Uterus (tissue), 4 donors: ENCODE data around the gene UNC13D. TPM values are rescaled to one million over a fixed set of nuclear protein-coding genes. Genes with fewer than 3 reads are reported as not detected.

Source experiments
- DNase-seq, 2 donors: peaks; one replicate each; pipeline ENCODE4 v3.0.0-alpha.2; 2019 to 2020
- H3K27ac ChIP-seq, 2 donors: fragments of 200-600 bp; sonication (generic); 1 replicate in 1 of 2; 2 replicates in 1 of 2; pipeline ENCODE4 v1.5.1; 2016 to 2018
- H3K27me3 ChIP-seq, 2 donors: fragments of 200-600 bp; sonication (generic); one replicate each; pipeline ENCODE4 v1.5.1; 2018 to 2019; ENCODE audit warnings: control low read depth in 1 of 2
- H3K36me3 ChIP-seq, 2 donors: fragments of 200-600 bp; sonication (generic); one replicate each; pipeline ENCODE4 v1.5.1; 2019; ENCODE audit warnings: control low read depth in 1 of 2
- H3K4me1 ChIP-seq, 2 donors: fragments of 200-600 bp; sonication (generic); one replicate each; pipeline ENCODE4 v1.5.1; 2018 to 2019; ENCODE audit warnings: control low read depth in 1 of 2
- H3K4me3 ChIP-seq, 2 donors: fragments of 200-600 bp; sonication (generic); 1 replicate in 1 of 2; 2 replicates in 1 of 2; pipeline ENCODE4 v1.5.1; 2018 to 2019; ENCODE audit warnings: mild to moderate bottlenecking in 1 of 2
- H3K9me3 ChIP-seq, 2 donors: fragments of 200-600 bp; sonication (generic); one replicate each; pipeline ENCODE4 v1.5.1; 2019; ENCODE audit warnings: control low read depth in 1 of 2
- CTCF ChIP-seq, 4 experiments: fragments of 200-600 bp in 2 of 4; fragments of 450-650 bp in 2 of 4; sonication (generic) in 2 of 4; IDR thresholded peaks; one replicate each; pipeline ENCODE4 v1.5.1; 2016 to 2019; ENCODE audit warnings: antibody characterized with exemption in 4 of 4, mild to moderate bottlenecking in 2 of 4, moderate library complexity in 1 of 4
- POLR2A ChIP-seq, 2 donors: fragments of 450-650 bp; IDR thresholded peaks; one replicate each; pipeline ENCODE4 v1.6.1; 2016; ENCODE audit warnings: antibody characterized with exemption in 2 of 2, mild to moderate bottlenecking in 1 of 2, moderate library complexity in 1 of 2
- intact Hi-C: fragments of 100-400 bp; cut with DNase I; formaldehyde crosslinking; loops from one replicate; pipeline ENCODE4 v1.15.1; 2023; ENCODE audit warnings: low total_unique reads
- total RNA-seq, 4 donors: library from RNA; depleted of rRNA in 3 of 4; stranded (reverse); fragments of >200 nt in 3 of 4; gene quantifications; one replicate each; pipeline versions ENCODE4 v1.1.0 to v1.2.4, GENCODE V29; 2014 to 2023
- donor health status: DM: yes; HTN: yes; CAD: no.

Gene UNC13D
- total RNA-seq, 4 donors from 2014 or later = 1.2 to 32.7 (median 11.8) TPM

- Histone ChIP-seq H3K27ac (no peak overlapping the region), H3K27me3 (no peaks in the 10 kb centered on the region), H3K4me1 (peaks cover 4 to 14% of the 10 kb centered on the region in 2 donors), H3K9me3 (no peaks in the 10 kb centered on the region), H3K4me3 (no peak overlapping the region), H3K36me3 (no peaks in the 10 kb centered on the region)
- TF ChIP-seq CTCF (IDR thresholded peaks at IDR 0.05) (no peak), POLR2A (IDR thresholded peaks at IDR 0.05) (no peak)
- no peak for DNase-seq
- intact Hi-C loops = loop anchor here (10.0 kb wide), 1 partner anchor 52 kb away; the partner anchor contains the start of gene TRIM65
Observed at GRCh38 chr17:75842411-75842810, 1.8 kb downstream of the UNC13D start.

GRCh38 chr17:75840799-75841164 lies 3.4 kb downstream of the UNC13D start:
- no peaks in the 10 kb centered on the region for H3K9me3 ChIP-seq
- TF ChIP-seq POLR2A (IDR thresholded peaks at IDR 0.05) (no peak), CTCF (IDR thresholded peaks at IDR 0.05) (no peak)
- DNase-seq = no peak
- H3K4me3 ChIP-seq = no peak overlapping the region
- intact Hi-C loops = loop anchor here (10.0 kb wide), 1 partner anchor 54 kb away; the partner anchor contains the start of gene TRIM65
- H3K36me3 ChIP-seq = no peaks in the 10 kb centered on the region
- peaks cover 4 to 5% of the 10 kb centered on the region in 2 donors for H3K4me1 ChIP-seq
- H3K27ac ChIP-seq = no peak overlapping the region
- H3K27me3 ChIP-seq = no peaks in the 10 kb centered on the region

GRCh38 chr17:75839942-75840798 lies 4.0 kb downstream of the UNC13D start:
- H3K36me3 ChIP-seq = no peaks in the 10 kb centered on the region
- intact Hi-C loops = loop anchor here (10.0 kb wide), 1 partner anchor 55 kb away; the partner anchor contains the start of gene TRIM65
- no peak overlapping the region for H3K4me3 ChIP-seq
- no peak overlapping the region for H3K27ac ChIP-seq
- DNase-seq = no peak
- no peaks in the 10 kb centered on the region for H3K27me3 ChIP-seq
- H3K9me3 ChIP-seq = no peaks in the 10 kb centered on the region
- H3K4me1 ChIP-seq = peaks cover 0 to 2% of the 10 kb centered on the region in 2 donors
- TF ChIP-seq CTCF (IDR thresholded peaks at IDR 0.05) (no peak), POLR2A (IDR thresholded peaks at IDR 0.05) (no peak)

- TF ChIP-seq POLR2A (IDR thresholded peaks at IDR 0.05) (no peak), CTCF (IDR thresholded peaks at IDR 0.05) (no peak)
- no peak for DNase-seq
- Histone ChIP-seq H3K27me3 (no peaks in the 10 kb centered on the region), H3K4me3 (no peak overlapping the region), H3K9me3 (no peaks in the 10 kb centered on the region), H3K4me1 (no peaks in the 10 kb centered on the region), H3K36me3 (no peaks in the 10 kb centered on the region), H3K27ac (no peak overlapping the region)
- intact Hi-C loops = no loop called here
Observed at GRCh38 chr17:75838410-75838809, 5.8 kb downstream of the UNC13D start.

GRCh38 chr17:75837899-75838298 lies 6.3 kb downstream of the UNC13D start:
- TF ChIP-seq POLR2A (IDR thresholded peaks at IDR 0.05) = no peak
- Histone ChIP-seq H3K4me1 (no peaks in the 10 kb centered on the region), H3K36me3 (no peaks in the 10 kb centered on the region), H3K9me3 (no peaks in the 10 kb centered on the region), H3K27ac (no peak overlapping the region), H3K4me3 (no peak overlapping the region), H3K27me3 (no peaks in the 10 kb centered on the region)
- intact Hi-C loops = no loop called here
- no peak for DNase-seq
